IMR-90 (cell line): ENCODE measurements around the gene ACVRL1. TPM values are rescaled to one million over a fixed set of nuclear protein-coding genes. Genes with fewer than 3 reads are reported as not detected.

Experiments
- ATAC-seq: fragments of 200-7000 bp; cut with Tn5 transposase; 2 replicates; pipeline ENCODE4 v1.9.1; 2020; ENCODE audit warnings: low read depth, mild to moderate bottlenecking, moderate library complexity
- BruUV-seq: library from RNA; stranded (reverse); fragments of 400-500 nt; replicated peaks from 2 replicates; lab custom pipeline; 2021; lab: Mats Ljungman, UMichigan
- CTCF ChIA-PET: fragments of 300-600 bp; formaldehyde crosslinking; extraction: SDS; loops from one replicate; lab custom pipeline; 2021; ENCODE audit warnings: antibody characterized with exemption; lab: Yijun Ruan, JAX
- POLR2A ChIA-PET: fragments of 300-600 bp; sonication (Branson Sonifier 250); formaldehyde crosslinking; loops from one replicate; lab custom pipeline; 2022; ENCODE audit warnings: antibody characterized with exemption; ENCODE audit not compliant: unreplicated experiment; lab: Charles Lee
- DNase-seq: peaks from one replicate; pipeline ENCODE4 v3.0.0; 2013
- H2AFZ ChIP-seq: replicated peaks from 2 replicates; pipeline ENCODE3; 2013; ENCODE audit warnings: low read length, mild to moderate bottlenecking; ENCODE audit not compliant: poor library complexity
- H2AK5ac ChIP-seq: 2 replicates; pipeline ENCODE4 v1.6.1; 2013; ENCODE audit warnings: low read depth, low read length, inconsistent platforms
- H2AK9ac ChIP-seq: replicated peaks from 2 replicates; pipeline ENCODE3; 2013; ENCODE audit warnings: mild to moderate bottlenecking, low read depth, low read length, moderate library complexity; ENCODE audit not compliant: poor library complexity
- H2BK120ac ChIP-seq: 2 replicates; pipeline ENCODE4 v1.6.1; 2013; ENCODE audit warnings: low read depth, low read length, inconsistent platforms
- H2BK15ac ChIP-seq: 3 replicates; pipeline ENCODE4 v1.6.1; 2013; ENCODE audit warnings: low read depth, low read length, inconsistent platforms
- H2BK20ac ChIP-seq: 2 replicates; pipeline ENCODE4 v1.6.1; 2013; ENCODE audit warnings: low read depth, mild to moderate bottlenecking, inconsistent platforms, low read length, moderate library complexity
- H2BK5ac ChIP-seq: 2 replicates; pipeline ENCODE4 v1.6.1; 2013; ENCODE audit warnings: mild to moderate bottlenecking, low read depth, low read length, inconsistent platforms; ENCODE audit not compliant: poor library complexity, severe bottlenecking
- H3K14ac ChIP-seq: replicated peaks from 2 replicates; pipeline ENCODE4 v1.6.1; 2013; ENCODE audit warnings: low read depth, low read length, inconsistent platforms
- H3K18ac ChIP-seq: 2 replicates; pipeline ENCODE4 v1.6.1; 2013; ENCODE audit warnings: low read depth, low read length, control low read depth
- H3K23ac ChIP-seq: 2 replicates; pipeline ENCODE4 v1.6.1; 2013; ENCODE audit warnings: low read depth, low read length, inconsistent platforms
- H3K27ac ChIP-seq: 2 replicates; pipeline ENCODE4 v1.5.1; 2013; ENCODE audit warnings: mild to moderate bottlenecking, control low read depth, low read length; ENCODE audit not compliant: insufficient read depth
- H3K27me3 ChIP-seq: 2 replicates; pipeline ENCODE4 v1.6.1; 2013; ENCODE audit warnings: low read length; ENCODE audit not compliant: control insufficient read depth, insufficient read depth
- H3K36me3 ChIP-seq: 2 replicates; pipeline ENCODE4 v1.6.1; 2013; ENCODE audit warnings: low read length, mixed read lengths; ENCODE audit not compliant: control insufficient read depth, insufficient read depth
- H3K4ac ChIP-seq: 2 replicates; pipeline ENCODE4 v1.6.1; 2013; ENCODE audit warnings: low read depth, low read length, inconsistent platforms
- H3K4me1 ChIP-seq: 2 replicates; pipeline ENCODE4 v1.6.1; 2013; ENCODE audit warnings: low read length, mixed read lengths; ENCODE audit not compliant: control insufficient read depth, insufficient read depth
- H3K4me2 ChIP-seq: 2 replicates; pipeline ENCODE4 v1.6.1; 2013; ENCODE audit warnings: low read depth, mild to moderate bottlenecking, control low read depth, low read length, moderate library complexity
- H3K4me3 ChIP-seq: 2 replicates; pipeline ENCODE4 v1.5.1; 2013; ENCODE audit warnings: low read depth, mild to moderate bottlenecking, control low read depth, low read length, moderate library complexity; ENCODE audit not compliant: insufficient read depth
- H3K56ac ChIP-seq: 2 replicates; pipeline ENCODE4 v1.6.1; 2013; ENCODE audit warnings: low read length, inconsistent platforms; ENCODE audit not compliant: insufficient read depth; ENCODE audit errors: extremely low read depth
- H3K79me1 ChIP-seq, 2 experiments: 2 replicates each; pipeline ENCODE4 v1.6.1; 2013; ENCODE audit warnings: low read length in 2 of 2, inconsistent platforms in 1 of 2, low read depth in 1 of 2
- H3K9ac ChIP-seq: 2 replicates; pipeline ENCODE4 v1.6.1; 2013; ENCODE audit warnings: low read depth, low read length, control low read depth
- H3K9me1 ChIP-seq: 2 replicates; pipeline ENCODE4 v1.6.1; 2013; ENCODE audit warnings: low read length, inconsistent platforms; ENCODE audit not compliant: insufficient read depth
- H3K9me3 ChIP-seq: 2 replicates; pipeline ENCODE4 v1.6.1; 2013; ENCODE audit warnings: low read length; ENCODE audit not compliant: control insufficient read depth, insufficient read depth
- H4K20me1 ChIP-seq: 2 replicates; pipeline ENCODE4 v1.6.1; 2013; ENCODE audit warnings: low read length, inconsistent platforms; ENCODE audit not compliant: insufficient read depth
- H4K5ac ChIP-seq: 2 replicates; pipeline ENCODE4 v1.6.1; 2013; ENCODE audit warnings: mild to moderate bottlenecking, low read depth, low read length, control low read depth
- H4K8ac ChIP-seq, 2 experiments: 2 replicates each; pipeline ENCODE4 v1.6.1; 2013; ENCODE audit warnings: low read depth in 2 of 2, low read length in 2 of 2, control low read depth in 1 of 2, inconsistent platforms in 1 of 2
- H4K91ac ChIP-seq: 2 replicates; pipeline ENCODE4 v1.6.1; 2013; ENCODE audit warnings: low read depth, low read length, inconsistent platforms; ENCODE audit not compliant: insufficient read depth
- CEBPB ChIP-seq: IDR thresholded peaks from 2 replicates; pipeline ENCODE4 v1.6.1; 2012; ENCODE audit warnings: low read depth, low read length, improper control_type of control experiment
- RAD21 ChIP-seq: IDR thresholded peaks from 2 replicates; pipeline ENCODE4 v1.6.1; 2012; ENCODE audit warnings: low read length, improper control_type of control experiment
- RCOR1 ChIP-seq: IDR thresholded peaks from 2 replicates; pipeline ENCODE4 v1.6.1; 2012; ENCODE audit warnings: mild to moderate bottlenecking, low read length, improper control_type of control experiment; ENCODE audit not compliant: insufficient replicate concordance
- RFX5 ChIP-seq: IDR thresholded peaks from 2 replicates; pipeline ENCODE4 v1.8.0; 2012; ENCODE audit warnings: low read depth, mild to moderate bottlenecking, low read length, moderate library complexity
- WGBS, 2 experiments: methylation state at CpG; one replicate each; pipeline versions ENCODE4 v1.1.5 to v1.1.7; 2013; ENCODE audit warnings: missing lambda C conversion rate in 2 of 2; ENCODE audit not compliant: insufficient read length in 1 of 2; ENCODE audit errors: extremely low coverage in 2 of 2; 5-methylcytosine and 5-hydroxymethylcytosine counted together
- dilution Hi-C: fragments of 300-500 bp; cut with HindIII; formaldehyde crosslinking; loops from one replicate; pipeline ENCODE4 v1.14.3; 2018; ENCODE audit warnings: low sequenced_read_pairs; ENCODE audit not compliant: unreplicated experiment
- in situ Hi-C: fragments of 300-500 bp; cut with MboI; formaldehyde crosslinking; loops from 3 replicates; pipeline ENCODE4 v1.14.3; 2019; ENCODE audit warnings: low sequenced_read_pairs, inconsistent platforms, mixed read lengths
- intact Hi-C: fragments of 100-400 bp; cut with micrococcal nuclease; formaldehyde crosslinking; loops from 2 replicates; pipeline ENCODE4 v1.10.0; 2022
- polyA plus RNA-seq, 3 experiments: library from polyadenylated mRNA; depleted of rRNA; stranded (reverse); fragments of >200 nt; gene quantifications; 2 replicates each; pipeline ENCODE4 v1.2.3, GENCODE V29; 2012; ENCODE audit warnings: low replicate concordance in 1 of 3
- total RNA-seq: library from RNA; depleted of rRNA; stranded (reverse); fragments of >200 nt; gene quantifications from 2 replicates; pipeline ENCODE4 v1.2.3, GENCODE V29; 2012

Gene ACVRL1
- total and polyA plus RNA-seq, 2 of the 4 experiments (the other 2 are of a cell fraction): 6.4 to 7.5 TPM

DNA sequence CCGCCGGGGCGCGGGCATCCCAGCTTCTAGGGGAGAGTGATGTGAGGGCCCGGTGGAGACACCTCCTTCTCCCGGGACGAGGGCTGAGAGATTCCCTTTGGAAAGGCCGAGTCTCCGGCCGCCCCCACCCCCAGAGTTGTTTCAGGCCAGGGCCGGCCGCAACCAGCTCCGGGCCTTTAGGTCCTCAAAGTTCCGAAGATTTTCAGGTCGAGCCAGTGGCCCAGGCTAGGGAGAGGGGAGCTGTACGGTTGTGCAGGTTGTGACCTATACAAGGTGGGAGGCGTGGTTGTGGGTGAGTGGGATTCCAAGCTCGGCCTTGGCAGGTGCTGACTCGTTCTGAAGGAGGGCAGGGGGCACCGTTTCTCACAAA, 37.8 kb upstream of the ACVRL1 start:
- Histone ChIP-seq H4K8ac (no peak overlapping the region), H3K4ac (no peak overlapping the region), H2BK15ac (no peak overlapping the region), H3K79me1 (no peaks in the 10 kb centered on the region), H2AFZ (peak overlapping the region; percentile 81), H3K4me2 (no peak overlapping the region; the same call in 1 of the 2 replicates), H3K9me1 (no peaks in the 10 kb centered on the region), H4K91ac (no peak overlapping the region), H3K4me3 (no peak overlapping the region; the same call in 1 of the 2 replicates), H4K5ac (no peak overlapping the region), H2BK120ac (no peak overlapping the region), H3K18ac (no peak overlapping the region), H3K14ac (no peak overlapping the region), H2AK9ac (no peak overlapping the region), H3K4me1 (peaks cover 2% of the 10 kb centered on the region), H2BK5ac (no peak overlapping the region), H2AK5ac (no peak overlapping the region), H3K27ac (no peak overlapping the region), H3K27me3 (peaks cover 44% of the 10 kb centered on the region), H3K36me3 (no peaks in the 10 kb centered on the region), H4K20me1 (no peaks in the 10 kb centered on the region), H3K56ac (no peak overlapping the region), H3K23ac (no peak overlapping the region), H2BK20ac (no peak overlapping the region), H3K9ac (no peak overlapping the region), H3K9me3 (no peaks in the 10 kb centered on the region)
- intact Hi-C loops (no loop called here), in situ Hi-C loops (no loop called here), dilution Hi-C loops (loop anchor here (25.0 kb wide), 1 partner anchor 93 kb away; the partner anchor contains the start of gene ACVR1B)
- CTCF ChIA-PET: interaction anchor here (0.6 kb wide), 1 partner anchor 70 kb away, joined by 3 read pairs; no protein-coding TSS in a partner anchor
- WGBS, 2 experiments: no CpG with 5 or more reads among the region's 20 CpGs
- no TSS peak for BruUV-seq
- POLR2A ChIA-PET: no interaction called here
- ATAC-seq (peak; percentile 8; the same call in 1 of the 2 replicates), DNase-seq (no peak)
- TF ChIP-seq RAD21 (no peak), CEBPB (no peak), RCOR1 (no peak), RFX5 (no peak)
